ENCODE measurements around the gene POP4. TPM values are rescaled to one million over a fixed set of nuclear protein-coding genes. Genes with fewer than 3 reads are reported as not detected.

POP4 gene
- total and polyA plus RNA-seq, 4 donors, result 46.6 to 82.5 (median 62.2) TPM

DNA sequence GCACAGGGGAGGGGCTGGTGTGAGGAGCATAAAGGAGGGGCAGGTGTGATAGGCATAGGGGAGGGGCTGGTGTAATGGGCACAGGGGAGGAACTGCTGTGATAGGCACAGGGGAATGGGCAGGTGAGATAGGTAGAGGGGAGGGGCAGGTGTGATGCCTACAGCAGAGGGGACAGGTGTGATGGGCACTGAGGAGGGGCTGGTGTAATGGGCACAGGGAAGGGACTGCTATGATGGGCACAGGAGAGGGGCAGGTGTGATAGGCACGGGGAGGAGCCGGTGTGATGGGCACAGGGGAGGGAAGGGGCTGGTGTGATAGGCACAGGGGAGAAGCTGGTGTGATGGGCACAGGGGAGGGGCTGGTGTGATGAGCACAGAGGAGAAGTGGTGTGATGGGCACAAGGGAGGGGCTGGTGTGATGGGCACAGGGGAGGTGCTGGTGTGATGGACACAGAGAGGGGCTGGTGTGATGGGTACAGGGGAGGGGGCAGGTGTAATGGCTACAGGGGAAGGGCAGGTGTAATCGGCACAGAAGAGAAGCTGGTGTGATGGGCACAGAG, 39.5 kb upstream of the POP4 start:
- TF ChIP-seq, protein P1, sequence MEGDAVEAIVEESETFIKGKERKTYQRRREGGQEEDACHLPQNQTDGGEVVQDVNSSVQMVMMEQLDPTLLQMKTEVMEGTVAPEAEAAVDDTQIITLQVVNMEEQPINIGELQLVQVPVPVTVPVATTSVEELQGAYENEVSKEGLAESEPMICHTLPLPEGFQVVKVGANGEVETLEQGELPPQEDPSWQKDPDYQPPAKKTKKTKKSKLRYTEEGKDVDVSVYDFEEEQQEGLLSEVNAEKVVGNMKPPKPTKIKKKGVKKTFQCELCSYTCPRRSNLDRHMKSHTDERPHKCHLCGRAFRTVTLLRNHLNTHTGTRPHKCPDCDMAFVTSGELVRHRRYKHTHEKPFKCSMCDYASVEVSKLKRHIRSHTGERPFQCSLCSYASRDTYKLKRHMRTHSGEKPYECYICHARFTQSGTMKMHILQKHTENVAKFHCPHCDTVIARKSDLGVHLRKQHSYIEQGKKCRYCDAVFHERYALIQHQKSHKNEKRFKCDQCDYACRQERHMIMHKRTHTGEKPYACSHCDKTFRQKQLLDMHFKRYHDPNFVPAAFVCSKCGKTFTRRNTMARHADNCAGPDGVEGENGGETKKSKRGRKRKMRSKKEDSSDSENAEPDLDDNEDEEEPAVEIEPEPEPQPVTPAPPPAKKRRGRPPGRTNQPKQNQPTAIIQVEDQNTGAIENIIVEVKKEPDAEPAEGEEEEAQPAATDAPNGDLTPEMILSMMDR (IDR thresholded peaks at IDR 0.05; ENCODE audit: control extremely low read depth, extremely low read depth), result no peak
- WGBS, 2 donors, result 85 to 86% methylated on average over 3 of the region's 3 CpGs
- Histone ChIP-seq H3K9me3 (ENCODE audit: control insufficient read depth in 4 of 4, insufficient read depth in 3 of 4, low read length in 3 of 4) (peaks cover 0 to 5% (median 0%) of the 10 kb centered on the region in 4 donors), H3K27ac (ENCODE audit: low read depth in 1 of 2, low read length in 1 of 2) (no peak overlapping the region), H3K4me1 (ENCODE audit: control insufficient read depth in 5 of 5, insufficient read depth in 5 of 5, low read length in 5 of 5) (no peaks in the 10 kb centered on the region), H3K9ac (ENCODE audit: insufficient read depth in 1 of 2, low read length in 2 of 2) (no peak overlapping the region), H3K4me3 (no peak overlapping the region), H3K36me3 (ENCODE audit: control insufficient read depth in 4 of 4, insufficient read depth in 4 of 4, low read length in 4 of 4) (no peaks in the 10 kb centered on the region), H3K27me3 (ENCODE audit: control insufficient read depth in 3 of 3, insufficient read depth in 3 of 3, low read length in 2 of 3) (peaks cover 0 to 14% (median 0%) of the 10 kb centered on the region in 3 donors)
- ATAC-seq (ENCODE audit: insufficient read depth, low FRiP score) (no peak), DNase-seq (no peak)

DNA sequence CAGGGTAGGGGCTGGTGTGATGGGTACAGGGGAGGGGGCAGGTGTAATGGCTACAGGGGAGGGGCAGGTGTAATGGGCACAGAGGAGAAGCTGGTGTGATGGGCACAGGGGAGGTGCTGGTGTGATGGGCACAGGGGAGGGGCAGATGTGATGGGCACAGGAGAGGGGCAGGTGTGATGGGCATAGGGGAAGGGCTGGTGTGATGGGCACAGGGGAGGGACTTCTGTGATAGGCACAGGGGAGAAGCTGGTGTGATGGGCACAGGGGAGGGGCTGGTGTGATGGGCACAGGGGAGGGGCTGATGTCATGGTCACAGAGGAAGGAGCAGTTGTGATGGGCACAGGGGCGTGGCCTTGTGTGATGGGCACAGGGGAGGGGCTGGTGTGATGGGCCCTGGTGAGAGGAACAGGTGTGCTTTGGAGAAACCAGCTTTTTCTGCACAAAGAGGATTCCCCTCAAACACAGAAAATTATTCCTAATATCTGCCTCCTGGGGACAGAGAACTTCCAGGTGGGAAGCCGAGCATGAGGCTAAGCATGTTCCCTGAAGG, 38.6 kb upstream of the POP4 start:
- TF ChIP-seq, protein P1 (IDR thresholded peaks at IDR 0.05; ENCODE audit: control extremely low read depth, extremely low read depth), result no peak
- Histone ChIP-seq H3K9me3 (ENCODE audit: control insufficient read depth in 4 of 4, insufficient read depth in 3 of 4, low read length in 3 of 4) (peaks cover 0 to 3% (median 0%) of the 10 kb centered on the region in 4 donors), H3K4me1 (ENCODE audit: control insufficient read depth in 5 of 5, insufficient read depth in 5 of 5, low read length in 5 of 5) (no peaks in the 10 kb centered on the region), H3K27ac (ENCODE audit: low read depth in 1 of 2, low read length in 1 of 2) (no peak overlapping the region), H3K9ac (ENCODE audit: insufficient read depth in 1 of 2, low read length in 2 of 2) (no peak overlapping the region), H3K36me3 (ENCODE audit: control insufficient read depth in 4 of 4, insufficient read depth in 4 of 4, low read length in 4 of 4) (no peaks in the 10 kb centered on the region), H3K27me3 (ENCODE audit: control insufficient read depth in 3 of 3, insufficient read depth in 3 of 3, low read length in 2 of 3) (peaks cover 0 to 14% (median 0%) of the 10 kb centered on the region in 3 donors), H3K4me3 (no peak overlapping the region)
- DNase-seq (no peak), ATAC-seq (ENCODE audit: insufficient read depth, low FRiP score) (no peak)
- WGBS, 2 donors, result 70 to 87% methylated on average over 2 of the region's 2 CpGs

DNA sequence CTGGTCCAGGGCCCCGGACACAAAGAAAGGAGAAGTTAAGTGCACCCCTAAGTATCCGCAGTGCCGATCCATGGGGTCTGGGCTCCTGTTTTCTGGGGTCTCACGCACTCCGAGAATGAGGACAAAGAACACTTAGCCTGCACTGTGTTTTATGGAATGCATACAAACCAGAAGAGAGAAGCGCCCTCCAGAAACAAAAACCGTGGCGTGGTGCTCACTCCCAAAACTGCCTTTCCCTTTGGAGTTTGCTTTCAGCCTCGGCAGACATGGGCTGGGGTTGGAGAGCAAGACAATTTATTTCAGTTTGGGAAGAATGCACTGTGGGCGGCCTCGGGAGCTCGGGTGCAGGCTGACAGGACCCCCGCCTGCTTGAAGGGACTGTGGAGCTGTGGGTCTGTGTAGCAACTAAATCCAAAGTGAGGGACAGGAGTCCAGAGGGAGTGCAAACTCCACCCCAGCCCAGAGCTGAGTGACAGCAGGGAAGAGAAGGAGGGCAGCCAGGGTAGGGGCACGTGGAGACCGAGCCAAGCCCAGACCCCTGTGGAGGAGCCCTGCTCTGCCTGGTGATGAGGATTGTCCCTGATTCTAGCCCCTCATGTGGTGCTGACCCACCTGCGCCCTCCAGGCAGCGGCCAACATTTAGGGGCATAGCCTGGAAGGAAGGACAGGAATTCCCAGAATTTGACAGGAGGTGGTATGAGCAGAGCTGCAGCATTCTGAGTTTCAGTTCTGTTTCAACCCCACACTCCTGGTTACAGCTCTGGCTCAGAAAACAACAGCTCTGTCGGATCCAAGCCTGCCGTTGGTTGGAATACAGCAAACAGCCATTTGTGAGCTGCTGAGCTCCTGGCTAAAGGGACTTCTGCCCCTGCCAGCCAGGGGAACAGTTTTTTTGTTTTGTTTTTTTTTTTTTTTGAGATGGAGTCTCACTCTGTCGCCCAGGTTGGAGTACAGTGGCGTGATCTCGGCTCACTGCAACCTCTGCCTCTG, 37.8 kb upstream of the POP4 start:
- DNase-seq (no peak), ATAC-seq (ENCODE audit: insufficient read depth, low FRiP score) (no peak)
- Histone ChIP-seq H3K36me3 (ENCODE audit: control insufficient read depth in 4 of 4, insufficient read depth in 4 of 4, low read length in 4 of 4) (no peaks in the 10 kb centered on the region), H3K27me3 (ENCODE audit: control insufficient read depth in 3 of 3, insufficient read depth in 3 of 3, low read length in 2 of 3) (peaks cover 0 to 19% (median 0%) of the 10 kb centered on the region in 3 donors), H3K9ac (ENCODE audit: insufficient read depth in 1 of 2, low read length in 2 of 2) (no peak overlapping the region), H3K4me1 (ENCODE audit: control insufficient read depth in 5 of 5, insufficient read depth in 5 of 5, low read length in 5 of 5) (no peaks in the 10 kb centered on the region), H3K4me3 (no peak overlapping the region), H3K27ac (ENCODE audit: low read depth in 1 of 2, low read length in 1 of 2) (no peak overlapping the region), H3K9me3 (ENCODE audit: control insufficient read depth in 4 of 4, insufficient read depth in 3 of 4, low read length in 3 of 4) (peaks cover 0 to 3% (median 0%) of the 10 kb centered on the region in 4 donors)
- WGBS, 2 donors, result 65 to 80% methylated on average over 22 of the region's 22 CpGs
- TF ChIP-seq, protein P1 (IDR thresholded peaks at IDR 0.05; ENCODE audit: control extremely low read depth, extremely low read depth), result no peak

Measured in lung (tissue), 12 donors.